ENCODE data around the gene NFIA. TPM values are rescaled to one million over a fixed set of nuclear protein-coding genes. Genes with fewer than 3 reads are reported as not detected.
"Not testable (repeated sequence)": the region's sequence is repeated elsewhere in the genome, so short reads cannot be mapped to it uniquely, and the experiment has no call there.

Gene NFIA
- total RNA-seq, 1 donor from 2014 or later = 68.1 TPM

DNA sequence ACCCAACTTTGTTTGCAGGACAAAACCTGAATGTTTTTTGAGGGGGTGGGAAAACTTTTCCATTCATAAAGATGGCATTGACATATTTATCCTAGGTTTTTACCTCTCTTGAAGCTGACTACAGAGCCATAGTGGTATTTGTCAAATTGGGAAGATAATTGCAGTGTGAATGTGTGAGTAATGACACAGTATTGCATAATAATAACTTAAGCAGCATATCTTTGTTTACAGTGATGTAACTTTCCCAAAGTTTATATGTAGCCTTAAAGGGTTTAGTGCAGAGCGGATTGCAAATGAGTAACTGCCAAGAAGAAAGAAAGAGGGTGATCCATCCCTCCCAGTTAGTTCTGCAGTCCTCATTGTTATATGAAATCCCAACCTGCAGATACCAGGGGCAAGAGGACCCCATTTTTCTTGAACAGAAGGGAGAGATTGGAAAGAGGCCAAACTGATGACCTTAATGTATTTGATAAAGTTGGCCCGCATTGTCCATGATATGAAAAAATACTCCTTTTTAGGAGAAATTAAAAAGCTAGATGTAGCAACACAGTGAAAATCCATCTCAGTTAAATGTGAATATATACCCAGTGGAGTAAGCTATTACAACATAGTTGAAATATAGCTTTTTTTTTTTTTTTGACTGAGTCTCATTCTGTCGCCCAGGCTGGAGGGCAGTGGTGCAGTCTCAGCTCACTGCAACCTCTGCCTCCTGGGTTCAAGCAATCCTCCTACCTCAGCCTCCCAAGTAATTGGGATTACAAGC lies 23.7 kb upstream of the NFIA start:
- DNase-seq = no peak

DNA sequence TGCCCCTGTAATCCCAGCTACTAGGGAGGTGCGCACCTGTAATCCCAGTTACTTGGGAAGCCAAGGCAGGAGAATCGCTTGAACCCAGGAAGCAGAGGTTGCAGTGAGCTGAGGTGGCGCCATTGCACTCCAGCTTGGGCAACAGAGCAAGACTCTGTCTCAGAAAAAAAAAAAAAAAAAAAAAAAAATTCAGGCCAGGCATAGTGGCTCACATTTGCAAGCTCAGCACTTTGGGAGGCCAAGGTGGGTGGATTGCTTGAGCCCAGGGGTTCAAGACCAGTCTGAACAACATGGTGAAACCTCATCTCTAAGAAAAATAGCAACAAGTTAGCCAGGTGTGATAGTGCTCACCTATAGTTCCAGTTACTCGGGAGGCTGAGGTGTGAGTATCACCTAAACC lies 20.8 kb upstream of the NFIA start:
- DNase-seq = not testable (repeated sequence)

DNA sequence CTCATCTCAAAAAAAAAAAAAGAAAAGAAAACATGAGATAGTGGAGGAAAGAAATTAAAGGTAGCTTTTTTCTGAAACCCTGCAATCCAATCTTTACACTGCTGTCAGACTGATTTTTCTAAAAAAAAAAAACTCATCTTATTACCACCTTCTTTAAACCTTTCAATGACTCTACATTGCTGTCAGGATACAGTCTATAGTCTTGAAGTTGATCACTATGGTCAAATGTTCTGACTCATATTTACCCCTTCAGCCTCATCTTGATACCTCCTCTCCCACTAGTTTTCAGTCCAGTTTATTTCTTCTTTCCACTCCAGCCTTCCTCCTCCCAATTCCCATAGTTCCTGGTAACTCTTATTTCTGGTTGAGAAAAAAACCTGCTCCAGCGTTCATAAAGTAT lies 17.7 kb upstream of the NFIA start:
- no peak for DNase-seq

DNA sequence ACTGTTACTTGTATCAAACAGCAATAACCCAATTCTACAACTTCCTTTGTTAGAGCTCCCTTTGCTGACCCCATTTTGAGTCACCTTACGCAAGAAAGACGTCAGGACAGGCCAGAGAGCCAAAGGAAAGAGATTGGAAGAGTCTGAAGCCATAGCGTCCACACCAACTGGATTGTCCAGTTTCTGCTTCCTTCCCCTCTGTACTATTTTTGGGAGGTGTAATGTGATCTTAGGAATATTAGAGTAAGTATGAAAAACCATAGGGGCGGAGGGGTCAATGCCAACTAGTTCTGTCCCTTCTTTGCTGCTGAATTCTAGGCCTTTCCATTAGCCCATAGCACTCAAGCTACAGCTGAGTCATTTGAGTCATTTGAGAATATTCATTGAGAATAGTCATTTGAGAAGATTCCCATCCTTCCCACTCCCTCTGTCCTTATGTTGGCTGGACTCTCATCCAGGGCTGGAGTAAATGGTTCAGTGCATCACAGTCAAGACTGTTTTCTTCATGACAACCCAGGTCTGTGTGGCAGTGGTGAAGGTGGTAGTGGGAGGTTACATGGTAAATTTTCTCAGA lies 14.8 kb upstream of the NFIA start:
- no peak for DNase-seq

DNA sequence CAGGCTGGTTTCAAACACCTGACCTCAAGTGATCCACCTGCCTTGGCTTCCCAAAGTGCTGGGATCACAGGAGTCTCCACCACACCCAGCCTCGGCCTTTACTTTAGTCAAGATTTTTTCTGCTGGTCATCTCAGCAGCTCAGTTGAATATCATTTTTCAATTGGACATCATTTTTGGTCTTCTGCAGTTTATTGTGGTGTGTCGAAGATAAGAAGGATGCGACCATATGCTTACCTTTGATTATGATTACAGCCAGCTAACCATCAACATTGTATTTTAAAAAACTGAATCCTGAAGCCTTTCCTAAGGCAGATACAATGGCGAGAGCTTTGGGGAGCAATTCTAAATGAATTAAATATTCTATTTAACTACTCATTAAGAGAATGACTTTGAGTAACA lies 12.3 kb upstream of the NFIA start:
- DNase-seq = no peak

DNA sequence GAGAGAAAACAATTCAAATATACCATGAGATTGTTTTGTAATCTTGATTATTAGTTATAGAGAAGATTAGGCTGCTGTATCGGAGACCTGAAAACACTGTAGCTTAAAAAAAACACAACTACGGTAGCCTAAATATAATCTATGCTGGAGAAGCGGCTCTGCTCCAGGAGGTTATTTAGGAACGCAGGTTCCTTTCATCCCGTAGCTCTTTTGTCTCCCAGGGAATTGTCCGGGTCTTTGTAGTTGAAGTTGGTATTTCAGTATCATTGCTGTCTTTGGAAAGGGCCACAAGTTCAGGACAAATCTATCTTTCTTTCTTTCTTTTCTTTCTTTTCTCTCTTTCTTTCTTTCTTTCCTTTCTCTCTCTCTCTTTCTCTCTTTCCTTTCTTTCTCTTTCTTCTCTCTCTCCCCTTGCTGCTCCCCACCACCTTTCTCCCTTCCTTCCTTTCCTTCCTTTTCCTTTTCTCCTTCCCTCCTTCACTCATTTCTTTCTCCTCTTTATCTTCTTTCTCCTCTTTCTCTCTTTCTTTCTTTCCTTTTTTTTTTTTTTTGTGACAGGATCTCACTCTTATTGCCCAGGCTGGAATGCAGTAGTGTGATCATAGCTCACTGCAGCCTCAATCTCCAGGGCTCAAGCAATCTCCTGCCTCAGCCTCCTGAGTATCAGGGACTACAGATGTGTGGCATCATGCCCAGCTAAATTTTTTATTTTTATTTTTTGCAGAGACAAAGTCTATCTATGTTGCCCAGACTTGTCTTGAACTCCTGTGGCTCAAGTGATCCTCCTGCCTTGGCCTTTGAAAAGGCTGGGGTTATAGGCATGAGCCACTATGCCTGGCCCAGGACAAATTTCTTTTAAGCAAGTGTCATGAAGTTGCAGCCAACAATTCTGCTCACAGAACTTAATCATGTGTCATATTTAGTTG lies 10.9 kb upstream of the NFIA start:
- no peak for DNase-seq

DNA sequence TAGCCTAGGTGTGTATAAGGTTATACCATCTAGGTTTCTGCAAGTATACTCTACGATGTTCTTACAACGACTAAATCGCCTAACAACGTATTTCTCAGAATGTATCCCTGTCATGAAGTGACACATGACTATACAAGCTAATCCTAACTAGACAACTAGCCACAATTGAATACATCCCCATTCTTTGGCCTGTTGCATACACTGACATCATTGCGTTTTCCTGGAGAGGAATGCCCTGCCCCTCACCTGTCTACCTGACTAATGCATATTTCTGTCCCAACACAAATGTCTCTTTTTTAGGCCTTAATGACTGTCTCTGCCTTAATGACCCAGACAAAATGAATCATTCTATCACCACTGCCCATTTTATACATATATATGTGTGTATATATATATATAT lies 8.5 kb upstream of the NFIA start:
- no peak for DNase-seq

DNA sequence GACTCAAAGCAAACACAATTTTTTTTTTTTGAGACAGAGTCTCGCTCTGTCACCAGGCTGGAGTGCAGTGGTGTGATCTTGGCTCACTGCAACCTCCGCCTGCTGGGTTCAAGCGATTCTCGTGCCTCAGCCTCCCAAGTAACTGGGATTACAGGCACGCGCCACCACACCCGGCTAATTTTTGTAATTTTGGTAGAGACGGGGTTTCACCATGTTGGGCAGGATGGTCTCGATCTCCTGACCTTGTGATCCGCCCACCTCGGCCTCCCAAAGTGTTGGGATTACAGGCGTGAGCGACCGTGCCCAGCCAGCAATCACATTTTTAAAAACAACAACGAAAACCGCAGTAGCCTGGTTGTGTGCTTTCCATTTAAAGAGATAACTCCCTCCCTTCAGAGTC lies 6.5 kb upstream of the NFIA start:
- not testable (repeated sequence) for DNase-seq

DNA sequence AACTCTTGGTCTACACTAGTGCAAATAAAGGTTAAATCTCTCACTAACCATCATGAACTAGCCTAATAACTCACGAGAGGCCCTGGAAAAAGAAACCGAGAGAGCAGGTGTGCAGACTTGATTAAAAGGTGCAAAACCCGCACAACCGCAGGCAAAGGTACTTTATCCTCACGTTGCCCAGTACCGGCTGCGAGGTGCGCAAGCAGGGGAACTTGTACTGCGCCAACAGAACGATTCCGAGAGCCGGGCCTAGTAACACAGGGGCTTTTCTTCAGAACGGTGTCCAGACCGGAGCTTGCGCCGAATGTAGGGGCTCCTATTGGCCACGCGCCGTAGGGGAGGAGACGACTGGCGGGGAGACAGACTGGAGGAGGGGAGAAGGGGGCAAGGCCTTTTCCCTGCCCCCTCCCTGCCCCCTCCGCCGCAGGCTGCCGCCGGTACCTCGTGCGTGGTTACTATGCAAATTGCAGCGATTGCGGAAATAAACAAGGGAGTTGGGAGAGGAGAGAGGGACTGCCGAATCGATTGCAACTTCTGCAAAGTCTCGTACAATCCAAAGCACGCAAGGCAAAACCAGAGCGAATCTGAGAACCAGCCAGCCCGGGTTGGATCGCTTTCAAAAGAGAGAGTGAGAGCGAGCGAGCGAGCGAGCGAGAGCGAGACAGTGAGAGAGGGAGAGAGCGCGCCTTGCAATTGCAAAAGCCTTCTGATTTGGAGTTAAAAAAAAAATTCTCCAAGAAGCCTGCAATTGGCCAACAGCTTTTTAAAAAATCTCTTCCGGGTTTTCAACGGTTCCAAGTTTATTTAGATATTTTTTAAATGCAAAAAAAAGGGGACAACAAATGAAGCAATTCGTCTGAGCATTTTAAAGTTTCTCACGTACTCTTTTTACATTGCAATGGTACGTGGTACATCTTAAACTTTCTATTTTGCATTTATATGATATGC lies 5.4 kb upstream of the NFIA start:
- peak; percentile 97 for DNase-seq

DNA sequence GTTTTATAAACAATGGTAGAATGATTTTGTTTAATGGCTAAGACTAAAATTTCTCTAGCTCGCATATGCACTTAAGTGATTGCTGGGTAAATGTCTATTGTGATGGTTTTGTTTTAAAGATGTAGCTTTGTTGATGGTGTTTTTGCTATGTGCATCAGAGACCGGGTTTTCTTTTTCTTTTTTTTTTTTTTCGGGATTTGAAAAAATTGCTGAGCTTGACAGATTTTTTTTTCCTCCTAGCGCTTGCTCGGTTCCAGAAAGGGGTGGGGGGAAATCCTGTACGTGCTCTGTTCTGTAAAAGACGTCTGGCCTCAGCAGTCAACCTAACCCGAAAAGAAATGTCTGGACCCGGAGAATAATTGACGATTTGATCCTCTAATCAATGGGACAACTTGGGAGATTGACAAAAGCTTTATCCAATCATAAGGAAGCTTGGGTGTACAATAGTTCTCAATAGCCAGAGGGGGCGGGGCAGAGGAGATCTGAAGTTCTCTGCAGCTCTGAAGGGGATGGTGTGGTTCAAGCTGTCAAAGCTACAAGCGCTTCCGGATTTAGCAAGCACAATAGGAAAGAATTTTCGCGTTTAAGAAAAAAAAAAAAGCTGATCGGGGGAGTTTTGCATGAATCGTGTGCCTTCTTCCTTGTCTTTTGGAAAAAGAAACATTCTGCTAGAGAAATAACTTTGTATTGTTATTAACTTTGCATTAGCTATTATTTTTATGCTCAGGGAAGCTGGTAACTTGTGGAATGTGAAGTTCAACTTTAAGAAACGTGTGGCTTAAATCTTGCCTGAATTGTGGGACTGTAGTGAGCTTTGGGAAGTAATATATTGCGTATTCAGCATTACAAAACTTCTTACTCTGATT lies 4.5 kb upstream of the NFIA start:
- peak; percentile 100 for DNase-seq

DNA sequence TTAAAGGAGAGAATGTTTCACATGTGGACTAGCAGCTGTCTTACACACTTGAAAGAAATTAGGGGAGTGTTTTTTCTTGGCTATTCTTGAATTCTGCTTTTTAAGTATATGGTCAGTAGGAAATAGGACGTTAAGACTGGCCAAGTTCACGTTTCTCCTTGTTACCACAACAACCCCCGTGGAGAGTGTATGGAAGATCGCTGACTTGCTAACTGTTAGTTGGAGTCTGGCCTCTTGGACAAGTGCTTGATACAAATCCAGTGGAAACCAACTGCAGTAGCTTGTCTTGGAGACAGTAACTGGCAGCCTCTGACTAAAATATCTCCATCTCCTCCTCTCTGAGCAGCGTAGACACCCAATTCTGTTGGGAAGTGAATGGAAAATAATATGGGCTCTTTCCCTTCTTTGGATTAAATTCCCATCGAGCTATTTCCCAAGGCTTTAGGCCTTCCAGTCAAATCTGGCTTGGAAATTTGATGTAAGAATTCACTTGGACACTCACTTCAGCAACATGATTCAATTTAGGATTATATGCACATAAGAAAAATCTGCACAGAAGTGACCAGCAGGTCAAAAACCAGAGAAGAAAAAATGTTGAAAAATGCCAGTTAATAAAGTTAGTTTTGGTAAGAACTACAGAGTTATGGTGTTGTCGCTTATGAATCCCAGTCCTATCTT lies 3.6 kb upstream of the NFIA start:
- DNase-seq = peak; percentile 83

DNA sequence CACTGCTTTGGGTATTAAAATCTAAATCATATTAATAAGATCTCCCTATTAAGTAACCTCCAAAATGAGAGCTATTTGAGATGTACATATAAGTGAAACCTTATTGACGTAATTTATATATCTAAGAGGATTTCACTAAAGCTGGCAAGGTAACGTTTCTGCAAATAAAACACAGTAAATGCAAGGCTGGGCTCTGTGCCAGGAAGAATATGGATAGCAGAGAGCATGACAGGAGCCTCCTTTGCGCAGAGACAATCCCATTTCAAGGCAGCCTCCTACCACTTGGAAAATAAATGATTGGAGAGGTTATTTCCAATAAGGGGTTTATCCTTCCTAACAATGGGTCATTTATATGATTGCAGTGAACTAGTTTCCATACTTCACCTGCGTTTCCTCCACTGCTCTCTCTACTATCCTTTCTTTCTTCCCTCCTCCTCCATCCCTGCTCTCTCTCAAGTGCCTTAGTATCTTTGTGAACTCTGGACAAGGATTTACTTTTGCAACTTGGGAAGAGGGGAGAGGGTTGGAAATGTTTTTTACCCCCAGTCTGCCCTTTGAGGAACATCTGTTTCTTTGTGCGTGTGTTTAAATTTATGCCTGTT lies 3.0 kb upstream of the NFIA start:
- DNase-seq = peak; percentile 91

DNA sequence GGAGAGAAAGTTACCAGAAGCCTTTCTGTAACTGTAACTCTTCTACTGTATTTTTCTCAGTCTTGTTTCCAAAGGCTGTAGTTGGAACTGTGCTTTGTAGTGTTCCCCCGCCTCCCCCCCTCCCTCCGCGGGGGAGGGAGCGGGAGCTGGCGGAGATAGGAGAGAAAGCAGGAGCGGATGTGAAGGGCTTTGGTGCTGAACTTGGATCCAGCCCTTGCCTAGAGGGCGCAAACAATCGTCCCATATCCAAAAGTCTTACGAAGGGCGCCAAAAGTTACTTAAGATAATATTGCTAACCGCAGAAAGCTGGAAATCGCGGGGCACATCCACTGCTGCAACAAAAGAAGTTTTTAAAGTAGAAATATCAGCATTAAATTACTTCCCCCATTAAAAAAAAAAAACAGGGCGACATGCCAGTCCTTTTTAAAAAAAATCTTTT lies 2.4 kb upstream of the NFIA start:
- DNase-seq = peak; percentile 96

DNA sequence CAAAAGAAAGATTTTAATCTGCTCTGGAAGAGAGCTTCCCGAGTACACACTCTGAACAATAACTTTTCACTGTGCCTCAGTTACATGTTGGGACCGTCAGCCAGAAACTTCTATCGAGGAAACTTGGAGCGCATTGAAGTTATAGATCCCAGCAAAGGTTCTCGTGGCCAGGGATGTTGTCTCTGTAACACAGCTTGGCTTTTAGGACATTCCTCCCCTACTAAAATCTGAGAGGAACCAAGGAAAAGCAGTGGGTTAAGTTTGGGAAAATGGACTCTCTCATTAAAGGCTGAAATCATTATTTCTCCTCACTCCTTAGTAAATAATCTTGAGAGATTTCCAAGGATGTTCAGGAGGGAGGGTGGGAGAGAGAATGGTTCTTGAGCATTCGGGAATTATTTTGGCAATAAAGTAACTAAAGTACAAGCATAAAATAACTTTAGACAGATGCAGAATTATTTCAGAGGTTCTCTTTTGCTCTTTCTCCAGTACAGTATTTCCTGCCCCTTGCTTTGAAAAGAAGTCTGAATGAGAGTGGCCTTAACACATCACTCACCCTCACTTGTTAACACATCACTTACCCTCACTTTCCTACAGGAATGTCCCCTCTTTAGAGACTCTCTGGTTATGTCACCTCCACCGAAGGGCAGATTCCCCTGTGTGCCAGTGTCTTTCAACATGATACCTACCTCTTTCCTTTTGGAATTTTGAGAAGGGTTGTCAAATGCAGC lies 1.8 kb upstream of the NFIA start:
- peak; percentile 51 for DNase-seq

DNA sequence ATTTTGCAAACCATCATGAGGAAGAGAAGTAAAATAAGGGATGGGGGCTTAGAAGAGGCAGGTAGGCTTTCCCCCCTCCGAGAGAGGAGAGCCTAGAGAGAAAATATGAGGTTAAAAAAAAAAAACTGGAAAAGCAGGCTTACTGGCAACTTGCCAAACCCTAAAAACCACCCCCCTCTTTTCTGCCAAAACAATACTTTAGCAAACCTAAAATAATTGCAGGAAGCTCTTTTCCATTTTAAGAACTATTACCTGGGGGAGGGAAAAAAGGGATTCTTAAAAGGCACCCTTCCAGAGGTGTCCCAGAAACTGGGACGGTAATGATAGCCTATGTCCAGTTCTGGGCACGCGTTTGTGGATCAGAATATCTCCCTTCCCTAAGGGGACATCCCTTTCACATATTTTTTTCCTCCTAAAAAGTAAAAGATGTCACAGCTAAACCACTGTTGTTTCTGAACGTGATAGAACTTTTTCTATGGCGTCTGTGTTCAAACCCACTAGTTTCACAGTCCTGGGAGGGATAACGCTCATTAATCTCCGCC lies 1.1 kb upstream of the NFIA start:
- DNase-seq = peak; percentile 75

DNA sequence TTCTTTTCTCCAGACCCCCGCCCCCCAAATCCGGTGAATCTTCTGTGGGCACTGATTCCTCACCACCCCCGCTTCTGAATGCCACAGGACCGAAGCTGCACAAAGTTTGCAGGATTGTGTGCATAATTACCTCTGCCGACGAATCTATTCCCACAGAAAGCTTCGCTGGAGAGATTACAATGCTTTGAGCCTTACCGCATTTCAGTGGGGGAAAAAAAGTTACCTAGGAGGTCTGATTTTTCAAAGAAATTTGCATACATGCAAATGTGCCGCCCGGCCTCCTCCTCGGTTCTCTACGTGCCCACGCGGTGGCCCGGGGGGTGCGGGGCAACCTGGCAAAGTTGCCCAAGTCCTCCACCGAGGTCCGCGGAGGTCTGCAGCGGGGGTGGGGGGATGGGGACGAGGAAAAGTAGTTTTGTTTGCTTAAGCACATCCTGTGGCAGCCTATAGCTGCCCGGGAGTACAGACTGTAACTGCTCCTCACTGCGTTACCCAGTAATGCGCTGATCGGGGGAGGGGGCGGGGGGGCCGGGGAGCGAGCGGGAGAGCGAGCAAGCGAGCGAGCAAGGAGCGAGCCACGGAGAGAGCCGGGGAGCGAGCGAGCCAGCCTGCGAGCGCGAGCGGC lies 563 bp upstream of the NFIA start:
- DNase-seq = peak; percentile 82

DNA sequence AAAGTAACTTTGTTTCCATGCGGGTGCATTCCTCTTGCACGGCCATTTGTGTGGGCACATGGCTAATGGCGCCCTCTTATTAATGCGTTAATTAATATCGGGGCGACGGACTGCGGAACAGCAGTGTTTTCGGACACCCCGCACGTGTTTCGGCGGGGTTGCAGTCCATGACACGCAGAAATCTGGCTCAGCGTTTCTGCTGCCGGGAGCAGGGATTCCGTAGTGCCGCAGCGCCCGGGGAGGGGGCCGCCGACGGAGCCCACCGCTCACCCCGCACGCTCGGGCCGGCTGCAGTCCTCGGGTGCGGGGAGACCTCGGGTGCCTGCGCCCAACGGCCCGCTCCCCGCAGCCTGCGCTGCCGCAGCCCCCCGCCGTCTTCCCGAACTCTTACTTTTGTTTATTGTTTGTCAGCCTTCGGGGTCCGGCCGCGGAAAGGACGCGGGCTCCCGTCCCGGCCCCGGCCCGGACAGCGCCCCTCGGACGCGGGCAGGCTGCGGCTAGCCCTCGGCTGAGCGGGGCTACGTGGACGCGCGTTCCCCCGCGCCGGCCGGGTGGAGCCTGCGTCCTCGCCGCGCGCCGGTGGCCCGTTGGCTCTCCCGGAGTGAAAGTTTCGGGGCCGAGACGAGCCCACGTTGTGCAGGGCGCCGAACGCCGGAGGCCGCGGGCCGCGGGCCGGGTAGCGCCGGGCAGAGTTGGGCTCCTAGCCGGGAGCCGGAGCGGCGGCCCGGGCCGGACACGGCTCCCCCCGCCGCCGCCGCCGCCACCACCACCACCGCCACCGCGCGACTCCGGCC lies 849 bp downstream of the NFIA start:
- DNase-seq = no peak
